Endothelial cell of umbilical vein (primary cell): Measurements from ENCODE around the gene LRRC8E. TPM values are rescaled to one million over a fixed set of nuclear protein-coding genes. Genes with fewer than 3 reads are reported as not detected.
A peak's percentile ranks its signal among the peaks of the same experiment; 100 is the strongest.

Experiments used
- BruUV-seq: library from RNA; stranded (reverse); fragments of 400-500 nt; replicated peaks from 2 replicates; lab custom pipeline; 2021; lab: Mats Ljungman, UMichigan
- CTCF ChIA-PET: fragments of 300-600, 350-600 bp; sonication (Branson Sonifier 250); formaldehyde crosslinking; loops from one replicate; lab custom pipeline; 2021; ENCODE audit warnings: antibody characterized with exemption, inconsistent platforms; lab: Charles Lee
- POLR2A ChIA-PET: fragments of 300-600, 350-600 bp; sonication (Branson Sonifier 250); formaldehyde crosslinking; loops from one replicate; lab custom pipeline; 2021; ENCODE audit warnings: antibody characterized with exemption, inconsistent platforms; lab: Charles Lee
- DNase-seq: peaks from one replicate; pipeline ENCODE4 v3.0.0-alpha.2; 2011; ENCODE audit warnings: low read depth, low spot score
- FAIRE-seq: peaks from 2 replicates; lab custom pipeline; 2011; peaks lifted over from hg19 to GRCh38; lab: Jason Lieb, UNC
- H2AFZ ChIP-seq: 2 replicates; pipeline ENCODE4 v1.6.0; 2012; ENCODE audit warnings: low read depth, low read length, control low read depth, inconsistent platforms
- H3K27ac ChIP-seq: 2 replicates; pipeline ENCODE4 v1.5.1; 2011; ENCODE audit warnings: low read depth, mild to moderate bottlenecking, control low read depth, low read length, moderate library complexity; ENCODE audit not compliant: insufficient read depth
- H3K27me3 ChIP-seq, 2 experiments: 2 replicates each; pipeline versions ENCODE4 v1.6.0 to v1.6.1; 2011; ENCODE audit warnings: low read length in 2 of 2, mixed read lengths in 1 of 2; ENCODE audit not compliant: control insufficient read depth in 2 of 2, insufficient read depth in 2 of 2
- H3K36me3 ChIP-seq, 2 experiments: 2 replicates in 1 of 2; 3 replicates in 1 of 2; pipeline ENCODE4 v1.5.1; 2011; ENCODE audit warnings: low read length in 2 of 2, mild to moderate bottlenecking in 1 of 2, moderate library complexity in 1 of 2; ENCODE audit not compliant: control insufficient read depth in 2 of 2, insufficient read depth in 2 of 2; ENCODE audit errors: extremely low read depth in 1 of 2
- H3K4me1 ChIP-seq: 3 replicates; pipeline ENCODE4 v1.5.1; 2011; ENCODE audit warnings: mild to moderate bottlenecking, low read length; ENCODE audit not compliant: control insufficient read depth, insufficient read depth; ENCODE audit errors: extremely low read depth
- H3K4me2 ChIP-seq: 2 replicates; pipeline ENCODE4 v1.6.1; 2011; ENCODE audit warnings: low read length, control low read depth, mixed read lengths; ENCODE audit not compliant: insufficient read depth
- H3K4me3 ChIP-seq, 3 experiments: fragments of 200-600 bp in 1 of 3; sonication (generic), shearing (Covaris generic) in 1 of 3; replicated peaks in 1 of 3; 2 replicates each; pipeline ENCODE4 v1.5.1; 2011 to 2016; ENCODE audit warnings: control low read depth in 3 of 3, low read length in 3 of 3, mild to moderate bottlenecking in 2 of 3, inconsistent platforms in 1 of 3, low read depth in 1 of 3, moderate library complexity in 1 of 3; ENCODE audit not compliant: insufficient read depth in 1 of 3
- H3K79me2 ChIP-seq: 2 replicates; pipeline ENCODE4 v1.6.0; 2012; ENCODE audit warnings: low read length, inconsistent platforms; ENCODE audit not compliant: control insufficient read depth, insufficient read depth
- H3K9ac ChIP-seq: replicated peaks from 2 replicates; pipeline ENCODE3; 2011; ENCODE audit warnings: low read length, control low read depth; ENCODE audit not compliant: insufficient read depth; ENCODE audit errors: extremely low read depth
- H3K9me1 ChIP-seq: replicated peaks from 3 replicates; pipeline ENCODE4 v1.6.0; 2011; ENCODE audit warnings: mild to moderate bottlenecking, low read length; ENCODE audit not compliant: control insufficient read depth, insufficient read depth; ENCODE audit errors: extremely low read depth
- H3K9me3 ChIP-seq: replicated peaks from 2 replicates; pipeline ENCODE4 v1.5.1; 2012; ENCODE audit warnings: low read length, inconsistent platforms; ENCODE audit not compliant: control insufficient read depth, insufficient read depth
- H4K20me1 ChIP-seq: replicated peaks from 2 replicates; pipeline ENCODE3; 2011; ENCODE audit warnings: mild to moderate bottlenecking, low read length; ENCODE audit not compliant: control insufficient read depth, insufficient read depth; ENCODE audit errors: extremely low read depth
- EZH2 ChIP-seq: IDR thresholded peaks from 2 replicates; pipeline ENCODE4 v1.6.1; 2012; ENCODE audit warnings: borderline replicate concordance, low read depth, mild to moderate bottlenecking, moderate library complexity, low read length, inconsistent platforms; ENCODE audit not compliant: severe bottlenecking
- FOS ChIP-seq: IDR thresholded peaks from 2 replicates; pipeline ENCODE4 v1.6.1; 2011; ENCODE audit warnings: mild to moderate bottlenecking, low read length, moderate library complexity, borderline replicate concordance; ENCODE audit not compliant: insufficient read depth
- GATA2 ChIP-seq: IDR thresholded peaks from 2 replicates; pipeline ENCODE4 v1.7.0; 2011; ENCODE audit warnings: low read depth, mild to moderate bottlenecking, moderate library complexity, mixed read lengths, low read length; ENCODE audit not compliant: insufficient read length, insufficient read depth
- JUN ChIP-seq: IDR thresholded peaks from 2 replicates; pipeline ENCODE4 v1.6.1; 2011; ENCODE audit warnings: borderline replicate concordance, low read depth; ENCODE audit not compliant: insufficient read length, insufficient read depth
- MYC ChIP-seq: IDR thresholded peaks from one replicate; pipeline ENCODE4 v1.6.1; 2011; ENCODE audit warnings: mild to moderate bottlenecking, low read depth, low read length
- POLR2A ChIP-seq: IDR thresholded peaks from 2 replicates; pipeline ENCODE4 v1.6.1; 2012; ENCODE audit warnings: low read depth, mild to moderate bottlenecking, control low read depth, low read length
- POLR2AphosphoS5 ChIP-seq: IDR thresholded peaks from 2 replicates; pipeline ENCODE4 v1.6.1; 2012; ENCODE audit warnings: low read depth, mild to moderate bottlenecking, control low read depth, low read length, moderate library complexity; ENCODE audit not compliant: insufficient read depth
- dilution Hi-C: fragments of 300-500 bp; cut with MboI; formaldehyde crosslinking; loops from one replicate; pipeline ENCODE4 v1.15.0; 2019; ENCODE audit warnings: low sequenced_read_pairs; ENCODE audit not compliant: extremely low pct_ligation_motif_present
- intact Hi-C: fragments of 100-400 bp; cut with micrococcal nuclease; formaldehyde crosslinking; loops from one replicate; pipeline ENCODE4 v1.10.0; 2022
- polyA plus RNA-seq, 4 experiments: library from polyadenylated mRNA; depleted of rRNA in 3 of 4; stranded (reverse) in 3 of 4; unstranded in 1 of 4; fragments of >200 nt; gene quantifications; 2 replicates each; pipeline versions ENCODE4 v1.2.1 to v1.2.3, GENCODE V29; 2011 to 2012; ENCODE audit warnings: missing spikeins in 1 of 4
- total RNA-seq: library from RNA; stranded (reverse); gene quantifications from 2 replicates; pipeline ENCODE4 v1.2.3, GENCODE V29; 2021
- TF ChIP-seq, protein P1 (sequence below): IDR thresholded peaks from 2 replicates; pipeline ENCODE4 v1.6.1; 2011; ENCODE audit not compliant: insufficient read depth, insufficient read length
- TF ChIP-seq, protein P2 (sequence below), 2 donors: IDR thresholded peaks; 1 replicate in 1 of 2; 2 replicates in 1 of 2; pipeline ENCODE4 v1.5.1; 2011; ENCODE audit warnings: low read length in 2 of 2, mild to moderate bottlenecking in 2 of 2, moderate library complexity in 2 of 2, control low read depth in 1 of 2, inconsistent platforms in 1 of 2, low read depth in 1 of 2; ENCODE audit not compliant: insufficient read depth in 1 of 2; ENCODE audit errors: extremely low read depth in 1 of 2

The LRRC8E gene
- total and polyA plus RNA-seq, 2 donors (not counting 3 experiments of a cell fraction or from before 2014, with no cell fraction given) = 1.1 to 1.6 TPM

DNA sequence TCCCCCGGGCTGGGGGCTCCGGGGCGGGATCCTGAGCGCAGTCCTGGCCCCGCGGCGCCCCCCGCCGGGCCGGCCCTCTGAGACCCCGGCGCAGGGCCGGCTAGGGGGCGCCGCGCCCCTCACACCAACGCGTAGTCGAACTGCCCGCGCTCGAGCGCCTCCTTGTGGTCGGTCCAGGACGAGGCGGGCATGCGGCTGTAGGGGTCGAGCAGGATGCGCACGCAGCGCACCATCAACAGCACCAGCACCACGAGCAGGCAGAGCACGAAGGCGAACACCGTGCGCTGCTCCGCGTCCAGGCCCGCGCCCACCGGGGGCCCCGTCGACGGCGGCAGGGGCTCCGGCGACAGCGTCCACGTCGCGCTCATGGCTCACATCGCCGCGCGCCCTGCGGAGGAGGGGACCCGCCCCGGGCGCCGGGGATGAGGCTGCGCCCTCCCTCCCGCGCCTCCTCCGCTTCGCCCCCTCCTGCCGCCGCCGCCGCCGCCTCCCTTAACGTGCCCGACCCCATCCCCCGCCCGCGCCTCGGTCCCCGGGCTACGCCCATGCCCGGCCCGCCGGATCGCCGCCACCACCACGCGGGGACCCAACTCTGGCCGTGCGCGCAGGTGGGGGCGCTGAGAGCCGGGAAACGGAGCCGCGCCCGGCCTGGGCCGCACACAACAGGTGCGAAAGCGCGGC, 37.0 kb downstream of the LRRC8E start:
- no TSS peak for BruUV-seq

More for the DNA sequence above, 37.0 kb downstream of the LRRC8E start:
- CTCF ChIA-PET = no interaction called here
- Histone ChIP-seq H3K27me3 (no peaks in the 10 kb centered on the region), H3K36me3 (peaks cover 0 to 5% of the 10 kb centered on the region in 2 experiments), H3K4me1 (peaks cover 28% of the 10 kb centered on the region), H3K4me2 (peak overlapping the region; percentile 14), H3K79me2 (no peaks in the 10 kb centered on the region), H3K27ac (no peak overlapping the region), H3K9me3 (no peaks in the 10 kb centered on the region), H3K9ac (no peak overlapping the region), H3K4me3 (peak overlapping the region in 2 of 3 experiments; percentile 18 to 29), H2AFZ (peak overlapping the region; percentile 60), H4K20me1 (no peaks in the 10 kb centered on the region), H3K9me1 (no peaks in the 10 kb centered on the region)
- dilution Hi-C loops (no loop called here), intact Hi-C loops (loop anchor here (1.0 kb wide), 1 partner anchor 72 kb away; no protein-coding TSS in a partner anchor)
- DNase-seq (peak; percentile 79), FAIRE-seq (peak; percentile 56)
- TF ChIP-seq POLR2A (no peak), MYC (peak; percentile 80), JUN (no peak), POLR2AphosphoS5 (peak; percentile 29), GATA2 (no peak), FOS (no peak), EZH2 (no peak)
- TF ChIP-seq, protein P1, sequence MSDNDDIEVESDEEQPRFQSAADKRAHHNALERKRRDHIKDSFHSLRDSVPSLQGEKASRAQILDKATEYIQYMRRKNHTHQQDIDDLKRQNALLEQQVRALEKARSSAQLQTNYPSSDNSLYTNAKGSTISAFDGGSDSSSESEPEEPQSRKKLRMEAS = peak; percentile 95
- TF ChIP-seq, protein P2, sequence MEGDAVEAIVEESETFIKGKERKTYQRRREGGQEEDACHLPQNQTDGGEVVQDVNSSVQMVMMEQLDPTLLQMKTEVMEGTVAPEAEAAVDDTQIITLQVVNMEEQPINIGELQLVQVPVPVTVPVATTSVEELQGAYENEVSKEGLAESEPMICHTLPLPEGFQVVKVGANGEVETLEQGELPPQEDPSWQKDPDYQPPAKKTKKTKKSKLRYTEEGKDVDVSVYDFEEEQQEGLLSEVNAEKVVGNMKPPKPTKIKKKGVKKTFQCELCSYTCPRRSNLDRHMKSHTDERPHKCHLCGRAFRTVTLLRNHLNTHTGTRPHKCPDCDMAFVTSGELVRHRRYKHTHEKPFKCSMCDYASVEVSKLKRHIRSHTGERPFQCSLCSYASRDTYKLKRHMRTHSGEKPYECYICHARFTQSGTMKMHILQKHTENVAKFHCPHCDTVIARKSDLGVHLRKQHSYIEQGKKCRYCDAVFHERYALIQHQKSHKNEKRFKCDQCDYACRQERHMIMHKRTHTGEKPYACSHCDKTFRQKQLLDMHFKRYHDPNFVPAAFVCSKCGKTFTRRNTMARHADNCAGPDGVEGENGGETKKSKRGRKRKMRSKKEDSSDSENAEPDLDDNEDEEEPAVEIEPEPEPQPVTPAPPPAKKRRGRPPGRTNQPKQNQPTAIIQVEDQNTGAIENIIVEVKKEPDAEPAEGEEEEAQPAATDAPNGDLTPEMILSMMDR (IDR thresholded peaks at IDR 0.05; ENCODE audit: extremely low read depth in 1 of 2, insufficient read depth in 1 of 2, low read depth in 1 of 2, low read length in 2 of 2) = peak; percentile 95 to 96
- POLR2A ChIA-PET = no interaction called here
